GM23338 (cell line): Measurements from ENCODE around the gene MAT2A. TPM values are rescaled to one million over a fixed set of nuclear protein-coding genes. Genes with fewer than 3 reads are reported as not detected.

ENCODE experiments used
- ATAC-seq: fragments of 200-7000 bp; cut with Tn5 transposase; 3 replicates; pipeline ENCODE4 v1.9.1; 2020
- DNase-seq: peaks from one replicate; pipeline ENCODE4 v3.0.0-alpha.2; 2015; ENCODE audit warnings: low spot score
- H2AFZ ChIP-seq: fragments of 200-600 bp; sonication (generic); 2 replicates; pipeline ENCODE4 v1.8.0; 2016; ENCODE audit warnings: antibody characterized with exemption, mild to moderate bottlenecking, moderate library complexity
- H3F3A ChIP-seq: fragments of 200-600 bp; sonication (generic); replicated peaks from 2 replicates; pipeline ENCODE4 v1.8.0; 2017; ENCODE audit warnings: antibody characterized with exemption, mixed run types, low read depth
- H3K27ac ChIP-seq: fragments of 200-600 bp; sonication (generic); 2 replicates; pipeline ENCODE4 v1.6.1; 2016; ENCODE audit warnings: low read depth
- H3K27me3 ChIP-seq: fragments of 200-600 bp; sonication (generic); 2 replicates; pipeline ENCODE4 v1.8.0; 2016; ENCODE audit warnings: mild to moderate bottlenecking, mixed run types, moderate library complexity; ENCODE audit not compliant: insufficient read depth
- H3K36me3 ChIP-seq: fragments of 200-600 bp; sonication (generic); 2 replicates; pipeline ENCODE4 v1.8.0; 2016; ENCODE audit warnings: mild to moderate bottlenecking; ENCODE audit not compliant: insufficient read depth
- H3K4me1 ChIP-seq: fragments of 200-600 bp; sonication (generic); 2 replicates; pipeline ENCODE4 v1.8.0; 2016; ENCODE audit warnings: mild to moderate bottlenecking, moderate library complexity; ENCODE audit not compliant: insufficient read depth
- H3K4me2 ChIP-seq: fragments of 200-600 bp; sonication (generic); 2 replicates; pipeline ENCODE4 v1.7.1; 2017; ENCODE audit warnings: mixed run types
- H3K4me3 ChIP-seq: fragments of 200-600 bp; sonication (generic); 2 replicates; pipeline ENCODE4 v1.6.1; 2016; ENCODE audit warnings: mixed run types
- H3K79me2 ChIP-seq: fragments of 200-600 bp; sonication (generic); replicated peaks from 2 replicates; pipeline ENCODE4 v1.8.0; 2017; ENCODE audit warnings: mild to moderate bottlenecking; ENCODE audit not compliant: insufficient read depth
- H3K9me2 ChIP-seq: fragments of 200-600 bp; sonication (generic); 2 replicates; pipeline ENCODE4 v1.8.0; 2017; ENCODE audit not compliant: insufficient read depth
- H4K20me1 ChIP-seq: fragments of 200-600 bp; sonication (generic); replicated peaks from 2 replicates; pipeline ENCODE4 v1.8.0; 2017; ENCODE audit warnings: mild to moderate bottlenecking; ENCODE audit not compliant: insufficient read depth
- H3K27ac Mint-ChIP-seq: 2 replicates; pipeline ENCODE4 v1.8.0; 2020; ENCODE audit warnings: inconsistent platforms, mild to moderate bottlenecking, moderate library complexity, mixed read lengths
- H3K27me3 Mint-ChIP-seq: 3 replicates; pipeline ENCODE4 v1.8.0; 2022; ENCODE audit warnings: low read depth, mild to moderate bottlenecking, moderate library complexity, mixed read lengths, inconsistent platforms; ENCODE audit not compliant: insufficient read depth, poor library complexity
- H3K36me3 Mint-ChIP-seq: 3 replicates; pipeline ENCODE4 v1.8.0; 2021; ENCODE audit warnings: low read depth, mild to moderate bottlenecking, inconsistent platforms, moderate library complexity, mixed read lengths
- H3K4me1 Mint-ChIP-seq: 3 replicates; pipeline ENCODE4 v1.8.0; 2020; ENCODE audit warnings: mild to moderate bottlenecking, inconsistent platforms, mixed read lengths
- H3K4me3 Mint-ChIP-seq: 3 replicates; pipeline ENCODE4 v1.8.0; 2021; ENCODE audit warnings: moderate library complexity, mild to moderate bottlenecking, inconsistent platforms, mixed read lengths
- H3K9me3 Mint-ChIP-seq: 3 replicates; pipeline ENCODE4 v1.8.0; 2020; ENCODE audit warnings: moderate library complexity, mild to moderate bottlenecking, inconsistent platforms, mixed read lengths
- CREB1 ChIP-seq: fragments of 250-450 bp; sonication (Bioruptor Pico); IDR thresholded peaks from 2 replicates; pipeline ENCODE4 v1.5.0; 2020; ENCODE audit warnings: low read depth, mild to moderate bottlenecking, moderate library complexity
- CTCF ChIP-seq, 2 experiments: fragments of 200-600 bp in 1 of 2; sonication (generic) in 1 of 2; conservative IDR thresholded peaks; 2 replicates each; pipeline versions ENCODE4 v1.5.1 to v1.6.1; 2016 to 2017; ENCODE audit warnings: antibody characterized with exemption in 2 of 2, low read depth in 2 of 2, mild to moderate bottlenecking in 2 of 2, moderate library complexity in 1 of 2
- ETS1 ChIP-seq: IDR thresholded peaks from 2 replicates; pipeline ENCODE4 v1.6.1; 2016; ENCODE audit warnings: antibody characterized with exemption
- EZH2 ChIP-seq: fragments of 200-600 bp; sonication (generic); IDR thresholded peaks from one replicate; pipeline ENCODE4 v1.8.0; 2017; ENCODE audit warnings: antibody characterized with exemption, mild to moderate bottlenecking, low read depth; ENCODE audit not compliant: unreplicated experiment
- JUNB ChIP-seq: IDR thresholded peaks from one replicate; pipeline ENCODE4 v1.6.1; 2016; ENCODE audit warnings: antibody characterized with exemption; ENCODE audit not compliant: unreplicated experiment
- NANOG ChIP-seq: IDR thresholded peaks from 2 replicates; pipeline ENCODE4 v1.6.1; 2016; ENCODE audit warnings: antibody characterized with exemption, borderline replicate concordance
- POLR2AphosphoS5 ChIP-seq: IDR thresholded peaks from 2 replicates; pipeline ENCODE4 v1.6.1; 2016; ENCODE audit warnings: antibody characterized with exemption, low read depth
- REST ChIP-seq: IDR thresholded peaks from one replicate; pipeline ENCODE4 v1.6.1; 2018; ENCODE audit warnings: antibody characterized with exemption; ENCODE audit not compliant: unreplicated experiment
- STAT1 ChIP-seq: IDR thresholded peaks from one replicate; pipeline ENCODE4 v1.6.1; 2016; ENCODE audit warnings: antibody characterized with exemption; ENCODE audit not compliant: unreplicated experiment
- ZNF114 ChIP-seq: fragments of 250-450 bp; sonication (Bioruptor Pico); IDR thresholded peaks from 2 replicates; pipeline ENCODE4 v1.5.0; 2020; ENCODE audit warnings: mild to moderate bottlenecking, moderate library complexity
- ZNF331 ChIP-seq: fragments of 250-450 bp; sonication (Bioruptor Pico); IDR thresholded peaks from 2 replicates; pipeline ENCODE4 v1.5.0; 2020; ENCODE audit warnings: low read depth, mild to moderate bottlenecking, moderate library complexity
- ZNF462 ChIP-seq: fragments of 250-450 bp; sonication (Bioruptor Pico); IDR thresholded peaks from 2 replicates; pipeline ENCODE4 v1.5.0; 2020; ENCODE audit warnings: mild to moderate bottlenecking, moderate library complexity
- polyA plus RNA-seq: library from polyadenylated mRNA; unstranded; fragments of >200 nt; fragmentation: Nextera tagmentation; extraction: Ambion mirVana; gene quantifications from 2 replicates; pipeline ENCODE4 v1.2.1, GENCODE V29; 2016
- total RNA-seq: library from RNA; depleted of rRNA; stranded (reverse); fragments of >200 nt; shearing (Covaris generic); gene quantifications from 2 replicates; pipeline ENCODE4 v1.2.3, GENCODE V29; 2014

The MAT2A gene
- total and polyA plus RNA-seq, 2 experiments from 2014 or later = 105 to 232 TPM

- Mint-ChIP-seq H3K9me3 (peaks cover 18% of the 10 kb centered on the region), H3K36me3 (peaks cover 5% of the 10 kb centered on the region), H3K4me1 (peaks cover 7% of the 10 kb centered on the region), H3K27ac (no peak overlapping the region), H3K27me3 (peaks cover 2% of the 10 kb centered on the region), H3K4me3 (no peak overlapping the region)
- no peaks in the 10 kb centered on the region for H3F3A ChIP-seq
- no peaks in the 10 kb centered on the region for H3K27me3 ChIP-seq
- H3K36me3 ChIP-seq = no peaks in the 10 kb centered on the region
- H3K79me2 ChIP-seq = no peaks in the 10 kb centered on the region
- H3K27ac ChIP-seq = no peak overlapping the region
- no peak overlapping the region for H2AFZ ChIP-seq
- peaks cover 4% of the 10 kb centered on the region; the same call in 1 of the 2 replicates for H3K4me1 ChIP-seq
- no peak overlapping the region for H3K4me3 ChIP-seq
- no peak overlapping the region for H3K4me2 ChIP-seq
- TF ChIP-seq ZNF331 (CRISPR knock-in tag) = no peak
- no peak for TF ChIP-seq STAT1
- TF ChIP-seq ETS1 = no peak
- TF ChIP-seq JUNB = no peak
- no peak for TF ChIP-seq NANOG
- no peak for TF ChIP-seq ZNF114 (CRISPR knock-in tag)
- no peak for TF ChIP-seq POLR2AphosphoS5
- TF ChIP-seq REST = no peak
- no peak for TF ChIP-seq EZH2
- TF ChIP-seq ZNF462 (CRISPR knock-in tag) = no peak
- TF ChIP-seq CTCF (conservative IDR thresholded peaks at IDR 0.05; ENCODE audit: low read depth in 2 of 2) = no peak
- no peak for TF ChIP-seq CREB1 (CRISPR knock-in tag)
- ATAC-seq (no peak), DNase-seq (no peak)
- no peaks in the 10 kb centered on the region for H4K20me1 ChIP-seq
- H3K9me2 ChIP-seq = no peaks in the 10 kb centered on the region; the same call in 1 of the 2 replicates
Observed at GRCh38 chr2:85490861-85491755, 47.9 kb upstream of the MAT2A start.
